GOT3 (cell line): ENCODE data around the gene SCT.

Experiments
- DNase-seq: peaks from one replicate; lab custom pipeline; 2025; ENCODE audit warnings: mixed read lengths; lab: John Stamatoyannopoulos, UW

Gene SCT

GRCh38 chr11:621838-622237 lies 5.1 kb downstream of the SCT start:
- DNase-seq = no peak

GRCh38 chr11:620935-621814 lies 5.8 kb downstream of the SCT start:
- DNase-seq = no peak

GRCh38 chr11:620201-620600 lies 6.8 kb downstream of the SCT start:
- DNase-seq = no peak

GRCh38 chr11:619628-620050 lies 7.3 kb downstream of the SCT start:
- DNase-seq = no peak

GRCh38 chr11:618856-619627 lies 7.9 kb downstream of the SCT start:
- DNase-seq = no peak

- DNase-seq = no peak
These were observed 8.9 kb downstream of the SCT start for GRCh38 chr11:617912-618682.

GRCh38 chr11:617199-617911 lies 9.6 kb downstream of the SCT start:
- DNase-seq = no peak

GRCh38 chr11:616320-617198 lies 10.4 kb downstream of the SCT start:
- DNase-seq = no peak

GRCh38 chr11:615504-616319 lies 11.3 kb downstream of the SCT start, which contains the start of gene IRF7:
TSS of gene IRF7 (minus strand) at chr11:615950. CDS start at chr11:615364, 586 bp downstream.
- DNase-seq = peak; percentile 36

- DNase-seq = no peak
These were observed 12.1 kb downstream of the SCT start for GRCh38 chr11:614623-615503.

- DNase-seq = no peak
These were observed 12.9 kb downstream of the SCT start for GRCh38 chr11:614021-614622.

- DNase-seq = no peak
These were observed 13.5 kb downstream of the SCT start for GRCh38 chr11:613369-613968.

- no peak for DNase-seq
These were observed 14.1 kb downstream of the SCT start for GRCh38 chr11:612961-613300.

- no peak for DNase-seq
These were observed 14.6 kb downstream of the SCT start for GRCh38 chr11:612201-612960.

GRCh38 chr11:611001-611996 lies 15.7 kb downstream of the SCT start:
- DNase-seq = no peak
